T follicular helper cell (primary cell): ENCODE measurements around the gene NPM3.
"Not testable (repeated sequence)": the region's sequence is repeated elsewhere in the genome, so short reads cannot be mapped to it uniquely, and the experiment has no call there.

ENCODE experiments used
- DNase-seq: peaks from one replicate; pipeline ENCODE4 v3.0.0-alpha.2; 2020; ENCODE audit warnings: low read depth

NPM3 gene

DNA sequence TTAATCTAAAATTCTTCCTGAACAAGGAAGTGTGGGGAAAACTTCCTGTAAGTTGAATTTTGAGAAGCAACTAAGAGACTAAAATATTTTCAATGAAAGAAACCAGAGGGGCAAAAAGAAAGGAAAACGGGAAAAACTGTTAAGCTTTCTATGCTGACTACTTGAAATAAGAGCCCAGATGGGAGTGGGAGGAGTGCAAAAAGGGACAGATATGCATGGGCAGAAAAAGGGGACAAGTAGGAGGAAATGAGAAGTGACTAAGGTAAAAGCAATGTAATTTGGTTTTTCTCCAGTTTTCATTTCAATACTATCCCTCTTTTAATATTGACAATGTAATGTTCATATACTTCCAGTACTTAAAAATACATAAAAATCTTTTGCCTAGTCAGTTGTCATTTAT, 23.9 kb upstream of the NPM3 start:
- DNase-seq: no peak

DNA sequence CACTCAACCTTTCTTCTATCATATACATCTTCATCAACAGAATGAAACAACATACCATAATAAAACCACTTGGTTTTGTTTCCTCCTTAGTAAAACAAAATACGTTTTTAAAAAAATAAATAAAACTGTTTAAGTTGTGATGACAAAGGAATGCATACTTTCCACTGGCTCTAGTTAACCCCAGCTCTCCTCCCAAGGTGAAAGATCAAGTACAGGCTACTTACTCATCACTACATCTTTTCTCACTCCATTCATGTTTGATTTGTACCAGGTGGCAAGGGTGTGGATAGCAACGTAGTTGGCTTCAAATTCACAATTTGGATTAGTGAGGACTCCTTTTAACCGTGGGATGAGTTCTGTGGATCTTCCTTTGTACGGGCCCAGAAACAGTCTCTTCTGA, 20.3 kb upstream of the NPM3 start:
- no peak for DNase-seq

DNA sequence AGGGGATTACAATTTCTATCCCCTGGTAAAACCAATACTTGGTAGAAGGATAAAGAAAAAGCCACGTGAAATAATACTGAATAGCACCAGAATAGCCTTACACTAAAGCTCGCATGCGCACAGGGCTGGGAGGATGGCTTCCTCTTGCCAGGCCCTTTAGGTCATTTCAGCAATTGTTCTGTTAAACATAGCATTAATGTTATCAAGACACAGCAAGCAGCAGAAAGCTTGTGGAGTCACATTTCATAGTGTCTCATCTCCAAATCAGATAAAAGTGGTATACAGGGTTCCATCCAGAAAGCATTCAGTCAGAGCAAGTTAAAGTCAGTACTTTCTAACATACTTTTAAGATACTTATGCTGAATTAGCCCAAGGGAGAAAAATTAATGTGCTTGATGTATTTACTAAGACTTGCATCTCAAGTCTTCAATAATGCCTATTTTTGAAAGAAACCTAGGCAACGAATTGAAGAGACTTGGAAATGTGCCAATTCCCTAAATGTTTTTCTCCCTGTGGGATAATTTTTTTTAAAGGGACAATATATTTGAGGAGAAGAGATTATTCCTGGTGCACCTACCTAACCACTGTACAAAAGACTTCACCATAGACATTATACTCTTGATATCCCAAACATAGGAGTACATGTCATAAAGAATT, 14.3 kb upstream of the NPM3 start:
- no peak for DNase-seq

DNA sequence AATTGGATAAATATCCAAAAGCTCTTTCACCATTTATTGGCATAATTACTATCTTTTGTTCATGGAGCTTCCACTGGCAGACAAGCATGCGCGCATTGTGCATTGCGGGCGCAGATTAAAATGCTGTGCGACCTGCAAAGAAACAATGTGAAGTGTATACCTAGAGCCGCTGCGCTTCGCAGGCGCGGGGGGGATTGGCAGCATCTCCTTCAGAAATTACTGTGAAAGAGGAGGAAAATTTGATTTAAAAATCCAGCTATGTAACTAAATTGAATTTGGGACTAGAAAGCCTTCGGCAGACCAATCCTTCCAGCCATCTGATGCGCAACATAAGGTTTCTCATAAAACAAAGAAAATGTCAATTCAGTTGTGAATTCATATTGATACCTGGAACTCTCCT, 10.3 kb upstream of the NPM3 start:
- no peak for DNase-seq

DNA sequence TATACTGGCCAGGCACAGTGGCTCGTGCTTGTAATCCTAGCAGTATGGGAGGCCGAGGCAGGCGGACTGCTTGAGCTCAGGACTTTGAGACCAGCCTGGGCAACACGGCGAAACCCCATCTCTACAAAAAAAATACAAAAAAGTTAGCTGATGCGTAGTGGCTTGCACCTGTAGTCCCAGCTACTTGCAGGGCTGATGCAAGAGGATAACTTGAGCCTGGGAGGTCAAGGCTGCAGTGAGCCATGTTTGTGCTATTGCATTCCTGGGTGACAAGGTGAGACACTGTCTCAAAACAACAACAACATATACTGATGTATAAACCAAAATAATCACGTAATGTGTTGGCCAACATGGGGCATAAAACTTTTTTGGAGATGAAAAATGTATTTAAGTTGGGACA, 6.4 kb upstream of the NPM3 start:
- DNase-seq: no peak

DNA sequence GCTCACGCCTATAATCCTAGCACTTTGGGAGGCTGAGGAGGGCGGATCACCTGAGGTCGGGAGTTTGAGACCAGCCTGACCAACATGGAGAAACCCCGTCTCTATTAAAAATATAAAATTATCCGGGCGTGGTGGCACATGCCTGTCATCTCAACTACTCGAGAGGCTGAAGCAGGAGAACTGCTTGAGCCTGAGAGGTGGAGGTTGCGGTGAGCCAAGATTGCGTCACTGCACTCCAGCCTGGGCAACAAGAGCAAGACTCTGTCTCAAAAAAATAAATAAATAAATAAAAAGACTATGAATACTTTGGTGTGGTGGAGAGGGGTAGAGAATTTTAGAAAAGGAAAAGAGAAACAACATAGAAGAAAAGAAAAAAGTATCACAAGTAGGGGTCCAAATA, 6.0 kb upstream of the NPM3 start:
- not testable (repeated sequence) for DNase-seq

DNA sequence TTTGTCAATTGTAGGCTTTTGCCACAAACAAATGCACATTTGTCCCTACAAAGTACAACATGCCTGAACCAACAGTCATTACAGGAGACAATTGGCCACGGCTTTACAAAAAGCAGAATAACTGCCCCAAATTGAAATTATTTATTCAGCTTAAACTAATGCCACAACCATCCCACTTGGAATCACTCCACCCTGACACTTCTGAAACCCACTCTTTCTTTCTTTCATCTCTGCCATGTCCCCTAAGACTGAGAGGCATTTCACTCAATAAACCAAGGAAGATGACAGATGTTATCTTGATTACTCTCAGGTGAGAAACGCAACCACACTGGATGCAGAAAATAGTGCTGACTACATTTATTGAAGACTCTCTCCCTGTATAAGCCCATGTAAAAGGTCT, 2.6 kb upstream of the NPM3 start:
- DNase-seq: no peak

DNA sequence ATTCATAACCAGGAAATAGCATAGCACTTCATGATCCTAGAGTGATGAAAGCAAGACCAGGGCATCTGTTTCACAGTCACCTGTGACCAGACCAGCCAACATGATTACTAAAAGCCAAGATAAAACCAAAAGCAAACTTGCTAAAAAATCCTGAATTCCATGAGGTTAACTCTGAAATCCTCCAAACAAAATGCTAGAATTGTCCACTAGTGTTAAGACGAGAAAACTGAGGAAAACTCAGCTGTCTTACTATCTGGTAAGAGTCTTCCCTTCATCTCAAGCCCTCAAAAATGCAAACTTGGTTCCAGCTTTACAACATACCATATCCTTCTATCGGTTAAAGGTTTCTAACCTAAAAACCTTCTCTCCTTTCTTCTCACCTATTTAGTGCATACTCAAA, 1.3 kb upstream of the NPM3 start:
- DNase-seq: no peak

DNA sequence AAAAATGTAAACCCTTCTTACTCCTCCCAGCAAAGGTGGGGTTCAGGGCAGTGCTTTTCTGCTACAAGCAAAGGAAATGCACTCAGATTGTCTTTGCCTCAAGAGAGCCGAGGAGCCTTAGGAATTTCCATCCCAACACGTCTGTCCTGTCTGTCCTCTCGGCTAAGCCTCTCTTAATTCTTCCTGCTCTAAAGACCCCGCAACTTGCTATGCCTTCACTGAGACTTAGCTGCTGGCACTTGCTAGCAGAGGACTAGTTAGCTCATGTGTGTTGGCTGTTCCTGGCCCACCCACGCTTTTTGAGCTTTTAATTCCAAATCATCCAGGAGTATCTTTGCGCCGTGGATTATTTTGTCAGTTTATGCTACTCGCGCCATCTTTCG, 481 bp upstream of the NPM3 start:
- DNase-seq: no peak

DNA sequence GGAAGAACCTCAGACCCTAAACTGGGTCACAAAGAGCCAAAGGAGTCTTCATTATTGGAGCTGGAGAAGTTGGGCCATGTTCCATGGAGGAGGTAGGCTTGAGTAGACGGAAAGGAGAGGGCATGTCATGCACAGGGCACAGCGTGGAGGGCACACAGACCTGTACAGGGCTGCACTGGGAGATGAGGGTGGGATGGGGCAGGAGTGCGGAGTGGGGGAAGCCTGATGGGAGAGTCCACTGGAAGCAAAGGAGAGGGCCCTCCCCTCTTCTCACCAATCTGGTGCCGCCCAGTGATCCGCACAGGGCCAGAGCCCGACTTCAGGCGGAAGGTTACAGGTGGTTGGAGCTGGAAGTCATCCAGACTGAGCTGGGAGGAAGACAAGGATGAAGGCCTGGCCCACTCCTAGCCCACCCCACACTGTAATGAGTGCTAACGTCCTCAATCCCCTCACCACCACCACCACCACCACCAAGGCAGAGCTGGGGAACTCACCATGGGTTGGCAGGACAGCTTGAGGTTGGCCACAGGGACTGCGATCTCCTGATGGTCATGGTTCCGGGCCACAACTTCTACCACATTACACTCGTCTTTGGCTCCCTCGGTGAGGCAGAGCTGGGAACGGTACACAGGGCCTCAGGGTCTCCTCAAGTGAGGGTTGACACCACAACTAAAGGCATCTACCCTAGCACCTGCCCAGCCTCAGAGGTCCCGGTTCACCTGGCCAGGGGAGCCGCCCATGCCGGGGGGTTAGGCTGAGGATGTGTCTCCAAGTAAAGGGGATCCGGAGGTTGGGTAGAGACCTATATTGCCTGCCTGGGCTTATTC, 1.0 kb downstream of the NPM3 start:
- DNase-seq: no peak

DNA sequence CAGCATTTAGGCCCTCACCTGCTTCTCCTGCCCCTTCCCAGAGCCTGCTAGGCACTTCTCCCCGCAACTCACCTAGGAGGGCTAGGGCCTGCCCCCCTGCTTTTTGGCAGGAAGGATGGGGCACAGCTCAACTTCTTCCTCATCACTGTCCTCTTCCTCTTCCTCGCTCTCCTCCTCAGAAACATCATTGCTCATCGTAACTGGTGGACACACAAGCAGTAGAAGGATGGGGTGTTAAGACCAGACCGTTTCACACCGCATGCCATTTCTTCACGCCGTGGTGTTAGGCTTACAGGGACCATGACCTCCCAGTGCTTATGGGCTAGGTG, 1.6 kb downstream of the NPM3 start:
- no peak for DNase-seq

DNA sequence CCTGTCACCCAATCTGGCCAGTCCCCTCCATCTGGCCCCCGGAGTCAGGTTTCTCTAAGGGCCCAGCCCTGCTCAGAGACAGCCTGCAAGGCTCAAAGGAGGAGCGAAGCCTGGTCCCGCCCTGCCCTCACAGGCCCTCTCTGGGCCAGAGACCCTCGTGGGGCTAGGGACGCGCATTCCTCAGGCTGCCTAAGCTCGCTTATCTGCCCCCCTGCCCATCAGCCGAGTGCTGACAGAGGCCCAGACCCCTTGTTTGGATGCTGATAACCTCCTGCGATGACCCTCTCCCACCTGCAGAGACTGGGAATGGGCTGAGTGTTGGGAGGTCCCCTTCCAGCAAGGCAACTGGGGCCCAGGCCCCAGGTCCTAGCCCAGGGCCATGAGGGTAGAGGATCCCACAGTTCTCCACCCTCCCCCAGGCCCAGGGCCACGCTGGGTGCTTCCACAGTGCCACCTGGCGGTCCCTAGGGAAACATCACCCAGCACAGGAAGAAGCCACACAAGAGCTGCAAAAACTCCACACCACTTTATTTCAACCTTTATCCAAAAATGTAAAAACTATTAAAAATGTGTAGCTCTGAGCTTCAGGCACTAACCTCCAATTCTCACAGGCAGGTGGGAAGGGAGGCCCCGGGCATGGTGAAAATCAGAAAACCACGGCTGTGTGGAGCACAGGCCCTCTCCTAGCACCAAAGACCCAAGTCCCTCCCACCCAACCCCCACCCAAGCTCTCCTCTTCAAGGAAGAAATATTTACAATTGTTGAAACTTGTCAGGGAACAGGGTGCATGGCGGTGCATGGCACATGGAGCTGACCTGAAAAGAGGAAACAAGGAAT, 2.2 kb downstream of the NPM3 start:
- DNase-seq: peak; percentile 54

DNA sequence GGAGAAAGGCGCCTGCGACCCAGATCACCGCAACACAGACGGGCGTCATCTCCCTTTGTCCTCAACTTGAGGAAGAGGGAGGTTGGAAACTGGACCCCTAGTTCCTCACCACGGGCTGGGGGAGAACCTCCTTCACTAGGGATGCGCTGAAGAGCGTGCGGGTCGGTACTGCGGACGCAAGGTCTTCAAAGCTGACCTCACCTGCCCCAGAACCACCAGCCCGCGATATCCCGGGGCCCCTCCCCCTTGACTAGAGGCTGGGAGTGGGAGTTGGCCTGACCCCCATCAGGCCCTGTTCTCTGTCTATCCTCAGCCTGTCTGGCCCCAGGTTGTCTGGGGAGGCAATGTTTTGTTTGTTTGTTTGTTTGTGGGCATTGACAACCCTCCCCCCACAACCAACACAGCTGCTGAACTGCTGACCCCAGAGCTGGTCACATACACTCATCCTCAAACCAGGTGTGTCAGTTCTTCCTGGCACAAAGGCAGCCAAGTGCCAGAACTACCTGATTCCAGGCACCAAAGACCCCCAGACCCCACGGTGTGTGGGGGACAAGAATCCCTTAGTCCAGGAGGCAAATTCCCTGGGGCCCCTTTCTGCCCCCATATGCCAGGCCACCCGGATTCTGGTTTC, 2.9 kb downstream of the NPM3 start:
- no peak for DNase-seq

DNA sequence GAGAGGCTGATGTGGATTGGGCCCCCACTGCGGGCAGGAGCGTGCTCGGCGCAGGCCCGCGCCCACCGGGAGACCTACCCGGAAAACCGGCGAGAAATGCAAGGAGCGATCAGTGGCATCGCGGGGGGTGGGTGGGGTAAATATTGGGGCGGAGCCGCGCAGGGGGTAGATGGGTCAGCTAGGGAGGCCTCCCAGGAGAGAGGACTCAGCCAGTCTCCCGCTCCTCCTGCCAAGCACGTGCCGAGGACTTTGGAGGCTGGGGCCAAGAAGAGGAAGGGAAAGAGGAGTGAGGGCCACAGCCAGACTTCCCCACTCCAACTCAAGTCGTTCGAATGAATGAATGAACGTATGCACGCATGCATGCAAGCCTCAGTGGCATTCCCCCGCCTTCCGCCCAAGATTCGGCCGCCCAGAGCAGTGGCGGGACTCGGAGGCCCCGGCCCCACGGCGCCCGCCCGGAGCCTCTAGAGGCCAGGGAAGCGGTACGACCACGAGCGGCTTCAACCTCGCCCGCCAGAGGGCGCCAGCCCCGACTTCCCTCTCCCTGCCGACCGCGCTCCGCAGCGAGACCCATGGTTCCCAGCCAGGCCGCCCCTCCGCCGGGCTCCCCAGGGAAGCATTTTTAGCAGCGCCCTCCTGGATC, 3.6 kb downstream of the NPM3 start:
- DNase-seq: peak; percentile 71

DNA sequence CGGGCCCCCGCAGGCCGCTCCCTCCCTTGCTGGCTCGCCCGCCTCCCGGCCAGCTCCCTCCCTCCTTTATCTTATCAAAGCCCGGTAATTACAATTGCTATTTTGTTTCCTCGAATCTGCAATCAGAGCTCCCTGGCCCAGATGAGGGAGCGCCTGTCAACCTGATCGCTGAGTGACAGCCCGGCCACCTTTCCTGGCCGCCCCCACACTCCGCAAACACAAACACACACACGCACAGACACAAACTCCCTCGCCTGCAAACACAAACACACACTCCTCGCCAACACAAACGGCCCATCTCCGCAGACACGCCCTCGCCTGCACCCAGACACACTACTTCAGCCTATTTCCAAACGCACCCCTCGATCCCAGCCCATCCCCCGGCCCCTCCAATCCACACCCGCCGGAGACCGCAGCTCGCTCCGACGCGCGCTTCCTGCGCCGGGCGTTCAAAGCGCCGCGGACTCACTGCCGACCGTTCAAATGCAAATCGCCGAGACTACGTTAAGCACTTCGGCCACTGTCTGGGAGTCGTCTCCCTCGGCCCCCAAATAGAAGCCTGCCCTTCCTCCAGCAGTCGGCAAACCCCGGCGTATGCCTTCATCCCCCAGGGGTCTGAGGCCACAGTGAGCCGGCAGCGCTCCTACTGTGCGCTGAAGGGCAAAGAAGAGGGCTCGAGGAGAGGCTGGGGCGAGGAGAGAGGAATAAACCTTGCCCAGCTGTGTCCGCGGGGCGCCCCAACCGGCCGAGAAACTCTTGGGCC, 4.3 kb downstream of the NPM3 start:
- no peak for DNase-seq

DNA sequence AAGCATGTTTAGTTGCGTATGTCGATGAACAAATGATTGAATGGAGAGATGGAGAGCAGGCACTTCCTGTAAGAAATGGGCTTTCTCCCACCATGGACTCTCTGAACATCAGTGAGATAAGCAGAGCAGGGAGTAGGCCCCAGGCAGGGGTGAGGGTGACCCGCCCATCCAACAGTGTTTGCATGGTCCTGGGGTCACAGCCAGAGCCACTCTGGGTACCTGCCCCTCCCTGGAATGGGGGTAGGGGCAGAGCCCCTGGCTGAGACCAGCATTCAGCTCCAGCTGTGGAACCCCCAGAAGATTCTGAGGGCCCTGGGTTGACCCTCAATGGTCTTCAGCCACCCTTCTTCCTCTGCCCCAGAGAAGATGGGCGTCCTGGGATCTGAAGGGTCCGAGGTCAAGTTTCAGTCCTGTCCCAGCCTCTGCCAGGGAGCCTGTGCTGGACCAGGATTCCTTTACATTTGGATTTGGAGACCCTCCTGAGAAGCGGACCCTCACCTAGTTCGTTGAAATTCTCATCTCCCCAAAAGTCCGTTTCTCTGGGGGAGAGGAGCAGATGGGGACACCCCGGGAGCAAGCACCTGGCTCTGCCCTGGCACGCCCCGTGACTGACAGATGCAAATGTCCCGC, 5.0 kb downstream of the NPM3 start:
- DNase-seq: no peak

DNA sequence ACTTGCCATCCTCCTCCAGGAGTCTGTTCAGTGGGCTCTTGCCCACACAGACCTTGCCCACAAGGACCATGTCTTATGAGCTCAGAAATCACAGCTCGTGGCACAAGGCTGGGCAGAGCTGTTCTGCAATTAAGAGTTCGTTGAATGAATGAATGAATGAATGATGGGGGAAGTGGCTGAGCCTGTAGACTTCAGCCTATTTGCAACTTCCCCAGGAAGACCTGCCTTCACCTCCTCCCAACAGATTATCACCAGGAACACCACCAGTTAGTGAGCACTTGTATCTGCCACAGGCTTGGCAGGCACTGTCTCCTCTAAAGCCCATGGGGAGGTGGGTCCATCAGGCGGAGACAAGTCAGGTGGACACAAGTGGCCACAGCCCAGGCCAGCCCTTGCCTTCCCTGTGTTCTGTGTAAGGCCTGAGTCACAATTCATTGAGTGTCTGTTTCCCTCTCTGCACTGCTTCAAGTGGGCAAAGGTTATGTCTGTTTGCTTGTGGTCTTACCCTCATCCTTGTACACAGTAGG, 5.6 kb downstream of the NPM3 start:
- no peak for DNase-seq

DNA sequence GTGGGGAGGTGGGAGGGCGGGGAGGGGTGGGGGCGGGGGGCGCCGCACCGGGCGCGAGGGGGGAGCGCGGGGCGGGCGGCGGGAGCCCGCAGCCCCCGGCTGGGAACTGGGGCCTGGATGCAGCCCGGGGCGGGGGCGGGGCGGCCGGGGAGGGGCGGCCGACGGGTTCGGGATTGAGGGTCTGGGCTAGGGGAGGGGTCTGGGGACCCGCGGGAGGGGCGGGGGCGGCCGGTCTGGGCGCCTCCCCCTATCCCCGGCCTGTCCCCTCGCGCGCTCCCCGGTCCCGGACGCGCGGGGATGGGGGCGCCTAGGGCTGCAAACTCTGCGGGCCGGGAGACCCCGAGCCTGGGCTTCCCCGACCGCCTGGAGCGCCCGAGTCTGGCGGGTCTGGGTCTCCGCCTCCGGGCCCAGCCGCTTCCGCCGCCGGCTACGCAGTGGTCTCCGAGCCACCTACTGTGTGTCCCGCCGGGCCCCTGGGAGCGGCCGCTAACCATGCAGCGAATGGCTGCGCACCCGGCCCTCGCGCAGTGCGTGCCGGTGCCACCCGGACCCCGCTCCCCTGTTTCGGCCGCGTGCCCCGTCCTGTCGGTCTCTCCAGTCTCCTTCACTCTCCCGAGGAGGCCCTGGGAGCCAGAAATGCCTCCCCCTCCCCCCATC, 7.0 kb downstream of the NPM3 start:
- no peak for DNase-seq

DNA sequence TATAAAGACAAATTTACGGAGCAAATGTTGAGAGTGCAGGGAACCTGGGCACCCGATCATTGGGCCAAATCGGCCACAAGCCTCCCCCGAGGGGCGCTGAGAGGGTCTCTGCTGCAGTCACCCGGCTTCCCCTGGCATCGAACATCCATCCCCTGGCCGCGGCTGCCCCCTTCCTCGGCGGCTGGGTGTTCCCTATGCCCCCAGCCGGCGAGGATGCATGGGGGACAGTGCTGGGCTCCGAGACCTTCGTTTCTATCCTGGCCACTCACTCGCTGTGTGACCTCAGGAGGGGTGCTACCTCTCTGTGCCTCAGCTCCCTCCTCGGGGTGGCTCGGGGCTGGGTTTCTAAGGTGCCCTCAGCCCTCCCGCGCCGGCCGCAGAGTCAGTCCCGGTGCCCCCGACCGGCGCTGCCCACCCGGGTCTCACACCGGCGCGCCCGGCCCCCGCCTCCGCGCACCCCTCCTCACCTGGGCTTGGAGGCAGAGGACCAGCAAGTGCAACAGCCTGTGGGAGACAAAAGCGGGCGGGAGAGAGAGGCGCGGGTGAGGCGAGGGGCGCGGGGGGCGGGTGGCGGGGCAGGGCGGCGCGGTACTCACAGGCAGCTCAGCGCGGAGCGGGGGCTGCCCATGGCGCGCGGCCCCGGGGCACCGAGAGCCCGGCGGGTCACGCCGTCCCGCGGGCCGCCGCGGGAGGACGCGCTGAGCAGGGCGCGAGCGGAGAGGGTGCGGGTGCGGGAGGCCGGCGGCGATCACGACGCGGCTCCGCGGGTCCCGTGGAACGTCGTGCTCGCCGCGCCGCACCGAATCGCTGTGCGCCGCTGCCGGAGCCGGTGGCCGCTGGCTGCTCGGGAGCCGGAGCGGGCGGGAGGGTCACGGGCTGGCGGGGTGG, 7.7 kb downstream of the NPM3 start, which contains the start of gene FGF8:
Gene FGF8 (minus strand): TSS at position 842 of the 888 bp plus-strand sequence. CDS start 214 bp downstream, at position 628.
- no peak for DNase-seq
